Measurements from ENCODE around the gene RCAN2. TPM values are rescaled to one million over a fixed set of nuclear protein-coding genes. Genes with fewer than 3 reads are reported as not detected.

The RCAN2 gene
- total and polyA plus RNA-seq, 9 of the 15 experiments (the other 6 are each of a cell fraction or from before 2014, with no cell fraction given), result 0.04 TPM; not detected in 8

GRCh38 chr6:46521464-46521971, 30.3 kb upstream of the RCAN2 start (continued):
- TF ChIP-seq, protein P1, sequence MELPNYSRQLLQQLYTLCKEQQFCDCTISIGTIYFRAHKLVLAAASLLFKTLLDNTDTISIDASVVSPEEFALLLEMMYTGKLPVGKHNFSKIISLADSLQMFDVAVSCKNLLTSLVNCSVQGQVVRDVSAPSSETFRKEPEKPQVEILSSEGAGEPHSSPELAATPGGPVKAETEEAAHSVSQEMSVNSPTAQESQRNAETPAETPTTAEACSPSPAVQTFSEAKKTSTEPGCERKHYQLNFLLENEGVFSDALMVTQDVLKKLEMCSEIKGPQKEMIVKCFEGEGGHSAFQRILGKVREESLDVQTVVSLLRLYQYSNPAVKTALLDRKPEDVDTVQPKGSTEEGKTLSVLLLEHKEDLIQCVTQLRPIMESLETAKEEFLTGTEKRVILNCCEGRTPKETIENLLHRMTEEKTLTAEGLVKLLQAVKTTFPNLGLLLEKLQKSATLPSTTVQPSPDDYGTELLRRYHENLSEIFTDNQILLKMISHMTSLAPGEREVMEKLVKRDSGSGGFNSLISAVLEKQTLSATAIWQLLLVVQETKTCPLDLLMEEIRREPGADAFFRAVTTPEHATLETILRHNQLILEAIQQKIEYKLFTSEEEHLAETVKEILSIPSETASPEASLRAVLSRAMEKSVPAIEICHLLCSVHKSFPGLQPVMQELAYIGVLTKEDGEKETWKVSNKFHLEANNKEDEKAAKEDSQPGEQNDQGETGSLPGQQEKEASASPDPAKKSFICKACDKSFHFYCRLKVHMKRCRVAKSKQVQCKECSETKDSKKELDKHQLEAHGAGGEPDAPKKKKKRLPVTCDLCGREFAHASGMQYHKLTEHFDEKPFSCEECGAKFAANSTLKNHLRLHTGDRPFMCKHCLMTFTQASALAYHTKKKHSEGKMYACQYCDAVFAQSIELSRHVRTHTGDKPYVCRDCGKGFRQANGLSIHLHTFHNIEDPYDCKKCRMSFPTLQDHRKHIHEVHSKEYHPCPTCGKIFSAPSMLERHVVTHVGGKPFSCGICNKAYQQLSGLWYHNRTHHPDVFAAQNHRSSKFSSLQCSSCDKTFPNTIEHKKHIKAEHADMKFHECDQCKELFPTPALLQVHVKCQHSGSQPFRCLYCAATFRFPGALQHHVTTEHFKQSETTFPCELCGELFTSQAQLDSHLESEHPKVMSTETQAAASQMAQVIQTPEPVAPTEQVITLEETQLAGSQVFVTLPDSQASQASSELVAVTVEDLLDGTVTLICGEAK (IDR thresholded peaks at IDR 0.05), result no peak
- TF ChIP-seq, protein P1 (CRISPR knock-in tag; IDR thresholded peaks at IDR 0.05), result no peak
- no peak for TF ChIP-seq EP300 (IDR thresholded peaks at IDR 0.05; ENCODE audit: low read length)
- TF ChIP-seq ZNF184 (CRISPR knock-in tag; IDR thresholded peaks at IDR 0.05), result no peak

Measured in K562 (cell line).